NCI-H2196 (cell line): ENCODE data around the gene VCAM1.
"Not testable (repeated sequence)": the region's sequence is repeated elsewhere in the genome, so short reads cannot be mapped to it uniquely, and the experiment has no call there.

Experiments used
- DNase-seq: peaks from one replicate; lab custom pipeline; 2025; ENCODE audit not compliant: unreplicated experiment; lab: John Stamatoyannopoulos, UW

The VCAM1 gene

GRCh38 chr1:100773444-100773843, 53.9 kb downstream of the VCAM1 start:
- DNase-seq: no peak

GRCh38 chr1:100774370-100774769, 54.8 kb downstream of the VCAM1 start:
- DNase-seq: no peak

- no peak for DNase-seq
Measured at GRCh38 chr1:100775483-100775882, 55.9 kb downstream of the VCAM1 start.

GRCh38 chr1:100778748-100779147, 59.2 kb downstream of the VCAM1 start:
- no peak for DNase-seq

- no peak for DNase-seq
Measured at GRCh38 chr1:100780814-100781213, 61.3 kb downstream of the VCAM1 start.

- DNase-seq: not testable (repeated sequence)
Measured at GRCh38 chr1:100781728-100782127, 62.2 kb downstream of the VCAM1 start.

DNA sequence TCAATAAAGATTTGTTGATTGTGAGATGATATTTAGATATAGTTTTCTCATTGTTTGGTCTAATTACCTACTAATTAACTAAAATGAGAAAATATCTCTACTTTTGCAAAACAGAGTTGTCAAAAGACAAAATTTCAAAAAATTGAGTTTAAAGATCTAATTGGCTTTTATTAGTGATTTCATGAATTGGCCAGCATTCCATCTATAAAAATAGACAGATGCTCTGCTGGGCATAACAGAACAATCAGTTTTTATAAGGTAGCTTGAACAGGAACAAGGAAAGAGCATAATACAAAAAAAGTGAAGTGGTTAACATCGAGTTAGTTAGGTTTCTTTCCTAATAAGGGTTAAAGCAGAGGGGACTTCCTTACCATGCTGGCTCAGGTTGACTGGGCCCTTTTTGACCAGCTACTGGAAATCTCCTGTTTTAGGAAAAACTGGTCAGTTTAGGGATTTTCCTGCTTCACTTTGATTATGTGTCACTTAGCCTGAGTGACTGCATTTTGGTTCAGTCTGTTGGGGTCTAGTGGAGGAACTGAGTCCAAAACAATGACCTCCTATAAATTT, 63.0 kb downstream of the VCAM1 start:
- no peak for DNase-seq

DNA sequence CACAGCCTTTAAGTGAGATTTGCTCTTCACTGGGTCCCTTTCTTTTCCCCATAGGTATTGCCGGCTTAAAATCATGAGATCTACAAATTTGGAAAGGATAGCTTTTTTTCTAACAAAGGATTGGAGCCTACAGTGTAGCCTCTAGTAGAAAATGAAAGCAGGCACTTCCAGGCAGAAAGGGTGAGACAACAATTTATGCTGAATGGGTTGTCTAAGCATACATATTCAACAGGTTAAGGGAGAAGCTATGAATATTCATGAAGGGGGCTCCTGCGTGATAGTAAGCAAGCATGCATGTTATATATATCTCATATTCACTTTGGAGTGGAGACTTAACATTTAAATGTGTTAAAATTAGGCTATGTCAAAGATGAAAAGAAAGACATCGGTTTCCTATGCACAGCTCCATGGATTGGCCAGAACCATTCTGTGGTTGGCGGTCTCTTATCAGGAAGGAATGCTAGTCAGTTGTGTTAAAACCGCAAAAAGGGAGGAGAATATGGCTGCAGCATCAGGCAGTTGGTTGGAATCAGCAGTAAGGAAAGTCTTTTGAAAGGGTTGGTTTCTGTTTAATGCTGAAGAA, 66.0 kb downstream of the VCAM1 start:
- DNase-seq: no peak

DNA sequence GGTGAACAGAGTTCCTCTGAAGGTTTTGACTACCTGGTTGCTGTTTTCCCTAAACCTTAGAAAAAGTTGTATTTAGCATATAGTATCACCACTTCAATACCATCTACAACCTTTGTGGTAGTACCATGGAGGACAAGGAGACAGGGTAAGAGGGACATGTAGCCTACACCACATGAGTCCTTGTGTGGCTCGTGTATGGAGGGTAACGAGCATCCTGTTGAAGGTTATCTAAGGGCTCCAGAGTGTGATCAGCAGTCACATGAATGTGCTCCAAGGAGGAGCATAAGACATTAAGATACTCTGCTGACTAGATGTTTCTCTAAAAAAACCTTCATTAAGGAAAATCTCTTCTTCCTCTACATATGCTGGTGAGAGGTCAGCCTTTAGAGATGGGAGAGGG, 67.3 kb downstream of the VCAM1 start:
- no peak for DNase-seq
